ENCODE results near the gene PCK2.

- TF ChIP-seq CTCF (IDR thresholded peaks at IDR 0.05; ENCODE audit: low read depth, low read length) (no peak), POLR2A (IDR thresholded peaks at IDR 0.05; ENCODE audit: extremely low read depth, insufficient read length) (no peak), MYC (IDR thresholded peaks at IDR 0.05; ENCODE audit: low read depth, low read length) (no peak)
- TF ChIP-seq, protein P1, sequence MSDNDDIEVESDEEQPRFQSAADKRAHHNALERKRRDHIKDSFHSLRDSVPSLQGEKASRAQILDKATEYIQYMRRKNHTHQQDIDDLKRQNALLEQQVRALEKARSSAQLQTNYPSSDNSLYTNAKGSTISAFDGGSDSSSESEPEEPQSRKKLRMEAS (IDR thresholded peaks at IDR 0.05; ENCODE audit: low read depth, low read length): no peak
Observed at GRCh38 chr14:24100197-24100981, 6.3 kb downstream of the PCK2 start.
